Suprapubic skin (tissue), 4 donors: ENCODE results near the gene COQ9. TPM values are rescaled to one million over a fixed set of nuclear protein-coding genes. Genes with fewer than 3 reads are reported as not detected.
"Not testable (repeated sequence)": the region's sequence is repeated elsewhere in the genome, so short reads cannot be mapped to it uniquely, and the experiment has no call there.

Source experiments
- DNase-seq, 2 donors: peaks; one replicate each; pipeline ENCODE4 v3.0.0-alpha.2; 2019; ENCODE audit warnings: low spot score in 2 of 2
- H3K27ac ChIP-seq: fragments of 200-600 bp; sonication (generic); one replicate; pipeline ENCODE4 v1.5.1; 2019
- H3K27me3 ChIP-seq: fragments of 200-600 bp; sonication (generic); one replicate; pipeline ENCODE4 v1.5.1; 2019
- H3K36me3 ChIP-seq: fragments of 200-600 bp; sonication (generic); one replicate; pipeline ENCODE4 v1.5.1; 2019
- H3K4me1 ChIP-seq: fragments of 200-600 bp; sonication (generic); one replicate; pipeline ENCODE4 v1.5.1; 2019
- H3K4me3 ChIP-seq: fragments of 200-600 bp; sonication (generic); one replicate; pipeline ENCODE4 v1.5.1; 2019; ENCODE audit warnings: mild to moderate bottlenecking
- H3K9me3 ChIP-seq: fragments of 200-600 bp; sonication (generic); one replicate; pipeline ENCODE4 v1.5.1; 2019
- CTCF ChIP-seq, 2 donors: fragments of 200-600 bp in 1 of 2; fragments of 450-650 bp in 1 of 2; sonication (generic) in 1 of 2; IDR thresholded peaks; one replicate each; pipeline ENCODE4 v1.5.1; 2016 to 2019; ENCODE audit warnings: antibody characterized with exemption in 2 of 2, mild to moderate bottlenecking in 1 of 2, moderate library complexity in 1 of 2
- EP300 ChIP-seq: sonication (generic); formaldehyde crosslinking; IDR thresholded peaks from one replicate; pipeline ENCODE4 v1.6.1; 2017; ENCODE audit warnings: antibody characterized with exemption
- POLR2A ChIP-seq, 2 donors: fragments of 450-650 bp; IDR thresholded peaks; one replicate each; pipeline ENCODE4 v1.6.1; 2017; ENCODE audit warnings: antibody characterized with exemption in 2 of 2, mild to moderate bottlenecking in 2 of 2, moderate library complexity in 2 of 2
- POLR2AphosphoS5 ChIP-seq, 3 donors: sonication (generic); formaldehyde crosslinking; IDR thresholded peaks; one replicate each; pipeline ENCODE4 v1.6.1; 2017; ENCODE audit warnings: antibody characterized with exemption in 3 of 3
- WGBS: methylation state at CpG from one replicate; pipeline ENCODE4 v1.1.5; 2018; 5-methylcytosine and 5-hydroxymethylcytosine counted together
- total RNA-seq, 4 donors: library from RNA; depleted of rRNA; stranded (reverse); fragments of >200 nt; gene quantifications; one replicate each; pipeline ENCODE4 v1.1.0, GENCODE V29; 2016

The COQ9 gene
- total RNA-seq, 4 donors from 2014 or later, result 45.7 to 60.1 (median 48.8) TPM

GRCh38 chr16:57435838-57436237, 11.4 kb upstream of the COQ9 start:
- Histone ChIP-seq H3K4me3 (no peak overlapping the region), H3K27ac (no peak overlapping the region), H3K4me1 (no peaks in the 10 kb centered on the region), H3K9me3 (no peaks in the 10 kb centered on the region), H3K36me3 (peaks cover 94% of the 10 kb centered on the region), H3K27me3 (no peaks in the 10 kb centered on the region)
- DNase-seq, result no peak
- 94% methylated on average over 1 of the region's 1 CpG for WGBS
- no peak for TF ChIP-seq POLR2AphosphoS5 (IDR thresholded peaks at IDR 0.05)

GRCh38 chr16:57439947-57440346, 7.3 kb upstream of the COQ9 start:
- 93% methylated on average over 8 of the region's 8 CpGs for WGBS

GRCh38 chr16:57440551-57440950, 6.7 kb upstream of the COQ9 start:
- not testable (repeated sequence) for DNase-seq, H3K27ac ChIP-seq

More at GRCh38 chr16:57439947-57440346, 7.3 kb upstream of the COQ9 start:
- H3K4me3 ChIP-seq, H3K9me3 ChIP-seq, H3K27me3 ChIP-seq, H3K27ac ChIP-seq, DNase-seq, H3K4me1 ChIP-seq: not testable (repeated sequence)
- peaks cover 53% of the 10 kb centered on the region for H3K36me3 ChIP-seq

GRCh38 chr16:57444711-57445110, 2.6 kb upstream of the COQ9 start:
- H3K4me3 ChIP-seq, result no peak overlapping the region
- WGBS, result 54% methylated on average over 3 of the region's 3 CpGs
- TF ChIP-seq EP300 (no peak), POLR2AphosphoS5 (IDR thresholded peaks at IDR 0.05) (no peak), POLR2A (IDR thresholded peaks at IDR 0.05) (no peak), CTCF (IDR thresholded peaks at IDR 0.05) (no peak)
- H3K27ac ChIP-seq, result no peak overlapping the region
- H3K36me3 ChIP-seq, result peaks cover 7% of the 10 kb centered on the region
- H3K9me3 ChIP-seq, result no peaks in the 10 kb centered on the region
- no peak for DNase-seq
- peaks cover 34% of the 10 kb centered on the region for H3K4me1 ChIP-seq
- H3K27me3 ChIP-seq, result no peaks in the 10 kb centered on the region

More at GRCh38 chr16:57440551-57440950, 6.7 kb upstream of the COQ9 start:
- H3K36me3 ChIP-seq, result peaks cover 47% of the 10 kb centered on the region
- H3K27me3 ChIP-seq, H3K4me3 ChIP-seq, H3K4me1 ChIP-seq, H3K9me3 ChIP-seq: not testable (repeated sequence)
- 99% methylated on average over 8 of the region's 8 CpGs for WGBS

GRCh38 chr16:57445510-57445909, 1.8 kb upstream of the COQ9 start:
- H3K4me1 ChIP-seq, result peaks cover 38% of the 10 kb centered on the region
- H3K9me3 ChIP-seq, result no peaks in the 10 kb centered on the region
- H3K36me3 ChIP-seq, result no peaks in the 10 kb centered on the region
- H3K27me3 ChIP-seq, result no peaks in the 10 kb centered on the region
- no peak overlapping the region for H3K4me3 ChIP-seq
- WGBS, result 83% methylated on average over 2 of the region's 2 CpGs
- no peak for DNase-seq
- no peak for TF ChIP-seq CTCF (IDR thresholded peaks at IDR 0.05)
- TF ChIP-seq POLR2AphosphoS5 (IDR thresholded peaks at IDR 0.05), result no peak
- TF ChIP-seq EP300, result no peak
- no peak for TF ChIP-seq POLR2A (IDR thresholded peaks at IDR 0.05)
- H3K27ac ChIP-seq, result no peak overlapping the region

- peak overlapping the region; percentile 92 for H3K27ac ChIP-seq
- H3K9me3 ChIP-seq, result no peaks in the 10 kb centered on the region
- DNase-seq, result peak in 1 of 2 donors; percentile 83
- peak overlapping the region; percentile 96 for H3K4me3 ChIP-seq
- peaks cover 5% of the 10 kb centered on the region for H3K36me3 ChIP-seq
- no peaks in the 10 kb centered on the region for H3K27me3 ChIP-seq
- TF ChIP-seq POLR2AphosphoS5 (IDR thresholded peaks at IDR 0.05) (no peak), POLR2A (IDR thresholded peaks at IDR 0.05) (no peak), EP300 (no peak), CTCF (IDR thresholded peaks at IDR 0.05) (no peak)
- H3K4me1 ChIP-seq, result peaks cover 38% of the 10 kb centered on the region
- WGBS, result 1% methylated on average over 26 of the region's 28 CpGs
Observed at GRCh38 chr16:57446531-57447185, 621 bp upstream of the COQ9 start.

- Histone ChIP-seq H3K36me3 (peaks cover 56% of the 10 kb centered on the region), H3K27ac (no peak overlapping the region), H3K27me3 (no peaks in the 10 kb centered on the region), H3K9me3 (no peaks in the 10 kb centered on the region), H3K4me1 (peaks cover 18% of the 10 kb centered on the region), H3K4me3 (no peak overlapping the region)
- no peak for TF ChIP-seq CTCF (IDR thresholded peaks at IDR 0.05)
- no peak for TF ChIP-seq EP300
- TF ChIP-seq POLR2A (IDR thresholded peaks at IDR 0.05), result no peak
- no peak for TF ChIP-seq POLR2AphosphoS5 (IDR thresholded peaks at IDR 0.05)
- 94% methylated on average over 10 of the region's 10 CpGs for WGBS
- DNase-seq, result no peak
Observed at GRCh38 chr16:57452021-57452420, 4.7 kb downstream of the COQ9 start.
